ENCODE data around the gene HEATR1. TPM values are rescaled to one million over a fixed set of nuclear protein-coding genes. Genes with fewer than 3 reads are reported as not detected.
A peak's percentile ranks its signal among the peaks of the same experiment; 100 is the strongest.

HEATR1 gene
- total and polyA plus RNA-seq, 2 donors (not counting 1 experiment from before 2014, with no cell fraction given), result 6.1 to 50.6 TPM

- peak overlapping the region; percentile 70 to 99 (median 96) for H3K4me3 ChIP-seq (ENCODE audit: control extremely low read depth in 1 of 5, extremely low read depth in 1 of 5, insufficient read depth in 1 of 5, low read depth in 2 of 5, low read length in 4 of 5)
- H3K36me3 ChIP-seq (replicated peaks in 1 of 2; ENCODE audit: control extremely low read depth in 1 of 2, control insufficient read depth in 1 of 2, extremely low read depth in 1 of 2, insufficient read depth in 2 of 2, low read length in 1 of 2), result peaks cover 2 to 16% of the 10 kb centered on the region in 2 experiments
- no peaks in the 10 kb centered on the region for H3K9me3 ChIP-seq (ENCODE audit: control extremely low read depth in 1 of 3, control insufficient read depth in 2 of 3, insufficient read depth in 1 of 3, low read length in 2 of 3)
- H3K27me3 Mint-ChIP-seq, result no peaks in the 10 kb centered on the region
- H3K9ac ChIP-seq (ENCODE audit: low read length), result peak overlapping the region; percentile 91
- H3K27ac Mint-ChIP-seq, result peak overlapping the region; percentile 97
- peak overlapping the region; percentile 99 for H3K4me3 Mint-ChIP-seq
- DNase-seq (no peak), ATAC-seq (ENCODE audit: low read depth) (peak; percentile 28)
- H3K27me3 ChIP-seq (replicated peaks in 1 of 4; ENCODE audit: control extremely low read depth in 1 of 4, control insufficient read depth in 3 of 4, insufficient read depth in 4 of 4, low read length in 3 of 4), result no peaks in the 10 kb centered on the region
- POLR2A ChIA-PET, result interaction anchor here (0.7 kb wide), 1 partner anchor 1020 kb away, joined by 3 read pairs; no protein-coding TSS in a partner anchor
- peaks cover 18% of the 10 kb centered on the region for H3K79me2 ChIP-seq (ENCODE audit: control insufficient read depth, insufficient read depth, low read length)
- H3K4me2 ChIP-seq (replicated peaks; ENCODE audit: low read depth, low read length, poor library complexity, severe bottlenecking), result peak overlapping the region; percentile 91
- no peaks in the 10 kb centered on the region for H4K20me1 ChIP-seq (ENCODE audit: control insufficient read depth, insufficient read depth, low read length, poor library complexity, severe bottlenecking)
- intact Hi-C loops (cut with micrococcal nuclease), result loop anchor here (1.0 to 5.0 kb wide), 4 partner anchors 79 to 1023 kb away; partner anchors contain the start of genes B3GALNT2, HEATR1, LYST and MTR
- peaks cover 16% of the 10 kb centered on the region for H3K4me1 Mint-ChIP-seq
- TF ChIP-seq, protein P1, sequence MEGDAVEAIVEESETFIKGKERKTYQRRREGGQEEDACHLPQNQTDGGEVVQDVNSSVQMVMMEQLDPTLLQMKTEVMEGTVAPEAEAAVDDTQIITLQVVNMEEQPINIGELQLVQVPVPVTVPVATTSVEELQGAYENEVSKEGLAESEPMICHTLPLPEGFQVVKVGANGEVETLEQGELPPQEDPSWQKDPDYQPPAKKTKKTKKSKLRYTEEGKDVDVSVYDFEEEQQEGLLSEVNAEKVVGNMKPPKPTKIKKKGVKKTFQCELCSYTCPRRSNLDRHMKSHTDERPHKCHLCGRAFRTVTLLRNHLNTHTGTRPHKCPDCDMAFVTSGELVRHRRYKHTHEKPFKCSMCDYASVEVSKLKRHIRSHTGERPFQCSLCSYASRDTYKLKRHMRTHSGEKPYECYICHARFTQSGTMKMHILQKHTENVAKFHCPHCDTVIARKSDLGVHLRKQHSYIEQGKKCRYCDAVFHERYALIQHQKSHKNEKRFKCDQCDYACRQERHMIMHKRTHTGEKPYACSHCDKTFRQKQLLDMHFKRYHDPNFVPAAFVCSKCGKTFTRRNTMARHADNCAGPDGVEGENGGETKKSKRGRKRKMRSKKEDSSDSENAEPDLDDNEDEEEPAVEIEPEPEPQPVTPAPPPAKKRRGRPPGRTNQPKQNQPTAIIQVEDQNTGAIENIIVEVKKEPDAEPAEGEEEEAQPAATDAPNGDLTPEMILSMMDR (IDR thresholded peaks at IDR 0.05), result no peak
- TF ChIP-seq EZH2 (IDR thresholded peaks at IDR 0.05; ENCODE audit: borderline replicate concordance, insufficient read depth, low read depth, low read length, poor library complexity, severe bottlenecking), result no peak
- peak overlapping the region; percentile 92 for H2AFZ ChIP-seq (ENCODE audit: insufficient read depth, low read depth, low read length, poor library complexity, severe bottlenecking)
- no peaks in the 10 kb centered on the region for H3K9me3 Mint-ChIP-seq (ENCODE audit: insufficient read depth)
- CTCF ChIA-PET, result interaction anchor here (0.6 kb wide), 1 partner anchor 364 kb away, joined by 3 read pairs; no protein-coding TSS in a partner anchor
- 0% methylated on average over 1 of the region's 3 CpGs for WGBS (ENCODE audit: insufficient coverage)
- H3K27ac ChIP-seq (ENCODE audit: low read length in 2 of 2), result peak overlapping the region; percentile 78
- peaks cover 8 to 9% of the 10 kb centered on the region in 2 donors for H3K4me1 ChIP-seq (ENCODE audit: control insufficient read depth in 2 of 2, insufficient read depth in 2 of 2, low read length in 2 of 2)
Measured at GRCh38 chr1:236524895-236525184, 79.5 kb downstream of the HEATR1 start.

DNA sequence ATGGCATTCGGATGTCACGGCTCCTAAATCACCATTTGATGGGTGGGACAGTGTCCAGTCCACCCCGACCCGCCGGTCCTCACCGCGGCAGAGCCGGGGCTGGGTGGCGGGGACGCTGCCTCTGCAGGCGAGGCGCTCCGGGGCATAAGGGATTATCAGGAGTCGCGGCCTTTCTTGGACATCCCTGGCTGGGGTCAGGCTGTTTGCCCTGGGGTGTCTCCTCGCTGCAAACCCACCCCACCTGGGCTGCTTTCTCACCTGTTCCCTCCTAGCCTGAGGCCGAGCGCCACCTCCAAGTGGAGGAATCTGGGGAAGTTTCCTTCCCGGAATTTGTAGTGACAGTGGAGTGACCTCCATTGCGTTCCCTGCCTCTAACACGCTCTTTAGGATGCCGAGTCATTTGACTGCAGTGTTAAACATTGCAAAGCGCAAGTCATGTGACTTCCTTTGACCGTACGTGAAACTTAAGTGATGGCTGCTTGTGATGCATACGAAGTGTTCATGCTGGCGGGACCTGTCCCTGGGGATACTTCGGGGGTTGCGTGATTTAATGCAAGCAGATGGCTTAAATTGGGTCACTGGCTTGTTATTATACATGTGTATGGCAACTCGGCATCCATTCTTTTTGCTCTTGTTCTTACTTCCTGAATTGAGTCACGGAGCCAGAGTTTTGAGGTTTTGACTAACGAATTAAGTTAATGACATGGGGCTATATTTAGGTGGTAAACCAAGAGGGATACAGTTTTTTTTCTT, 80.0 kb downstream of the HEATR1 start:
- peaks cover 8 to 9% of the 10 kb centered on the region in 2 donors for H3K4me1 ChIP-seq (ENCODE audit: control insufficient read depth in 2 of 2, insufficient read depth in 2 of 2, low read length in 2 of 2)
- H3K79me2 ChIP-seq (ENCODE audit: control insufficient read depth, insufficient read depth, low read length), result peaks cover 16% of the 10 kb centered on the region
- H3K4me3 Mint-ChIP-seq, result peak overlapping the region; percentile 99
- peak overlapping the region; percentile 91 for H3K9ac ChIP-seq (ENCODE audit: low read length)
- peak overlapping the region; percentile 78 for H3K27ac ChIP-seq (ENCODE audit: low read length in 2 of 2)
- peak overlapping the region; percentile 91 for H3K4me2 ChIP-seq (replicated peaks; ENCODE audit: low read depth, low read length, poor library complexity, severe bottlenecking)
- ChIA-PET POLR2A (interaction anchor here (0.7 kb wide), 1 partner anchor 1020 kb away, joined by 3 read pairs; no protein-coding TSS in a partner anchor), CTCF (no interaction called here)
- ATAC-seq (ENCODE audit: low read depth) (peak; percentile 78), DNase-seq (peak; percentile 91)
- WGBS (ENCODE audit: insufficient coverage), result under 1% methylated on average over 29 of the region's 32 CpGs
- H4K20me1 ChIP-seq (ENCODE audit: control insufficient read depth, insufficient read depth, low read length, poor library complexity, severe bottlenecking), result no peaks in the 10 kb centered on the region
- peak overlapping the region; percentile 92 for H2AFZ ChIP-seq (ENCODE audit: insufficient read depth, low read depth, low read length, poor library complexity, severe bottlenecking)
- peaks cover 16% of the 10 kb centered on the region for H3K4me1 Mint-ChIP-seq
- peaks cover 2 to 16% of the 10 kb centered on the region in 2 experiments for H3K36me3 ChIP-seq (replicated peaks in 1 of 2; ENCODE audit: control extremely low read depth in 1 of 2, control insufficient read depth in 1 of 2, extremely low read depth in 1 of 2, insufficient read depth in 2 of 2, low read length in 1 of 2)
- TF ChIP-seq, protein P1 (IDR thresholded peaks at IDR 0.05), result no peak
- TF ChIP-seq EZH2 (IDR thresholded peaks at IDR 0.05; ENCODE audit: borderline replicate concordance, insufficient read depth, low read depth, low read length, poor library complexity, severe bottlenecking), result no peak
- peak overlapping the region; percentile 70 to 99 (median 96) for H3K4me3 ChIP-seq (ENCODE audit: control extremely low read depth in 1 of 5, extremely low read depth in 1 of 5, insufficient read depth in 1 of 5, low read depth in 2 of 5, low read length in 4 of 5)
- H3K27ac Mint-ChIP-seq, result peak overlapping the region; percentile 97
- H3K9me3 Mint-ChIP-seq (ENCODE audit: insufficient read depth), result no peaks in the 10 kb centered on the region
- no peaks in the 10 kb centered on the region for H3K27me3 Mint-ChIP-seq
- no peaks in the 10 kb centered on the region for H3K27me3 ChIP-seq (replicated peaks in 1 of 4; ENCODE audit: control extremely low read depth in 1 of 4, control insufficient read depth in 3 of 4, insufficient read depth in 4 of 4, low read length in 3 of 4)
- intact Hi-C loops (cut with micrococcal nuclease), result loop anchor here (1.0 to 5.0 kb wide), 4 partner anchors 80 to 1022 kb away; partner anchors contain the start of genes B3GALNT2, HEATR1, LYST and MTR
- no peaks in the 10 kb centered on the region for H3K9me3 ChIP-seq (ENCODE audit: control extremely low read depth in 1 of 3, control insufficient read depth in 2 of 3, insufficient read depth in 1 of 3, low read length in 2 of 3)

Data from B cell (primary cell).